ENCODE results near the gene CHRNE. TPM values are rescaled to one million over a fixed set of nuclear protein-coding genes. Genes with fewer than 3 reads are reported as not detected.
"Not testable (repeated sequence)": the region's sequence is repeated elsewhere in the genome, so short reads cannot be mapped to it uniquely, and the experiment has no call there.

Gene CHRNE
- total RNA-seq, 4 donors from 2014 or later: 0.53 to 5.2 (median 3.6) TPM

DNA sequence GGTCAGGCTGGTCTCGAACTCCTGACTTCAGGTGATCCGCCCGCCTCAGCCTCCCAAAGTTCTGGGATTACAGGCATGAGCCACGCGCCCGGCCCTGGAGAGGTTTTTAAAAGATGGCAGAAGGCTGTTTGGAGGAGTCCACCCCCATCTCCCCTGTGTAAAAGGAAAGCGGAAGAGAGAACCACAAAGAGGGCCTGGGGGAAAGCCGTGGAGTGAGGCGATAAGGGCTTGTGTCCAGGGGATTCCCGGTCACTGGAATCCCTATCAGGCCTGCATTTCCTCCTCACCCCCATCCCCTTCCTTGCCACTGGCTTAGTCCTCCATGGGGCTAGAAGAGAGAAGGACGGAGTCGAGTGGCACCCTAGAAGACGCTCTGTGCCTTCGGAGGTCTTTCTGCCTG, 29.1 kb upstream of the CHRNE start, which contains the start of gene GP1BA:
GP1BA (plus strand) TSS at position 315 of the 400 bp plus-strand sequence. CDS start 328 bp downstream, outside the sequence.
- TF ChIP-seq POLR2A (IDR thresholded peaks at IDR 0.05) (no peak), CTCF (IDR thresholded peaks at IDR 0.05) (no peak)
- 71 to 79% methylated on average over 14 of the region's 14 CpGs for WGBS, 2 donors
- DNase-seq (ENCODE audit: low spot score in 2 of 2): no peak
- H3K4me3 ChIP-seq (ENCODE audit: low read depth, poor library complexity, severe bottlenecking): no peak within 1 kb of the TSS
- intact Hi-C loops (cut with DNase I; ENCODE audit: low total_unique reads): no loop called here

GRCh38 chr17:4928881-4929280, 26.0 kb upstream of the CHRNE start:
- no peak for DNase-seq (ENCODE audit: low spot score in 2 of 2)
- H3K4me3 ChIP-seq (ENCODE audit: low read depth, poor library complexity, severe bottlenecking): no peak overlapping the region
- WGBS, 2 donors: 97 to 98% methylated on average over 18 of the region's 18 CpGs
- intact Hi-C loops (cut with DNase I; ENCODE audit: low total_unique reads): no loop called here
- no peak for TF ChIP-seq POLR2A (IDR thresholded peaks at IDR 0.05)
- TF ChIP-seq CTCF (IDR thresholded peaks at IDR 0.05): no peak

GRCh38 chr17:4926577-4927335, 23.9 kb upstream of the CHRNE start:
- intact Hi-C loops (cut with DNase I; ENCODE audit: low total_unique reads); DNase-seq (ENCODE audit: low spot score in 2 of 2); H3K4me3 ChIP-seq (ENCODE audit: low read depth, poor library complexity, severe bottlenecking): not testable (repeated sequence)
- WGBS, 2 donors: 85 to 86% methylated on average over 21 to 24 of the region's 24 CpGs

GRCh38 chr17:4921320-4921719, 18.4 kb upstream of the CHRNE start:
- intact Hi-C loops (cut with DNase I; ENCODE audit: low total_unique reads): no loop called here
- H3K4me3 ChIP-seq (ENCODE audit: low read depth, poor library complexity, severe bottlenecking): no peak overlapping the region
- TF ChIP-seq POLR2A (IDR thresholded peaks at IDR 0.05): no peak
- TF ChIP-seq CTCF (IDR thresholded peaks at IDR 0.05): no peak
- no peak for DNase-seq (ENCODE audit: low spot score in 2 of 2)
- 90 to 93% methylated on average over 4 of the region's 4 CpGs for WGBS, 2 donors

DNA sequence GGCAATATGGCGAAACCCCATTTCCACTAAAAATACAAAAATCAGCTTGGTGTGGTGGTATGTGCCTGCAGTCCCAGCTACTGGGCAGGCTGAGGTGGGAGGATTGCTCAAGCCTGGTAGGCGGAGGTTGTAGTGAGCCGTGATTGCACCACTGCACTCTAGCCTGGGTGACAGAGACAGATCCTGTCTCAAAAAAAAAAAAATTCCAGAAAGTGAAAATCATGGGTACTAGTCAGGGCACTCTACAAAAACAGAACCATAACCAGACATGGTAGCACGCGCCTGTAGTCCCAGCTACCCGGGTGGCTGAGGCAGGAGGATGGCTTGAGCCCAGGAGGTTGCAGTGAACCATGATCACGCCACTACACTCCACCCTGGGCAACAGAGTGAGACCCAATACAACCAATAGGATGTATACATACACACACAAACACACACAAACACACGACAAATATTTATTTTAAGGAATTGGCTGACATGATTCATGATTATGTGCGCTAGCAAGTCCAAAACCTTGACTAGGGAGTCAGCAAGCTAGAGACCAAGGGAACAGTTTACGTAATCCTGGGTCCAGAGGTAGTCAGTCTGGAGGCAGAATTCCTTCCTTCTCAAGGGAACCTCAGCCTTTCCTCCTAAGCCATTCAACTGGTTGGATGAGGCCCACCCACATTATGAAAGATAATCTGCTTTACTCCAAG, 17.6 kb upstream of the CHRNE start:
- intact Hi-C loops (cut with DNase I; ENCODE audit: low total_unique reads): no loop called here
- no peak for DNase-seq (ENCODE audit: low spot score in 2 of 2)
- WGBS, 2 donors: 69 to 79% methylated on average over 10 of the region's 10 CpGs
- TF ChIP-seq CTCF (IDR thresholded peaks at IDR 0.05): no peak
- TF ChIP-seq POLR2A (IDR thresholded peaks at IDR 0.05): no peak
- no peak overlapping the region for H3K4me3 ChIP-seq (ENCODE audit: low read depth, poor library complexity, severe bottlenecking)

GRCh38 chr17:4919511-4920047, 16.7 kb upstream of the CHRNE start:
- H3K4me3 ChIP-seq (ENCODE audit: low read depth, poor library complexity, severe bottlenecking): no peak overlapping the region
- DNase-seq (ENCODE audit: low spot score in 2 of 2): no peak
- intact Hi-C loops (cut with DNase I; ENCODE audit: low total_unique reads): no loop called here
- TF ChIP-seq CTCF (IDR thresholded peaks at IDR 0.05) (no peak), POLR2A (IDR thresholded peaks at IDR 0.05) (no peak)
- WGBS, 2 donors: 60 to 62% methylated on average over 8 of the region's 8 CpGs

GRCh38 chr17:4914551-4914950, 11.7 kb upstream of the CHRNE start:
- WGBS, 2 donors: 93% methylated on average over 4 of the region's 4 CpGs
- H3K4me3 ChIP-seq (ENCODE audit: low read depth, poor library complexity, severe bottlenecking); intact Hi-C loops (cut with DNase I; ENCODE audit: low total_unique reads); DNase-seq (ENCODE audit: low spot score in 2 of 2): not testable (repeated sequence)

All from lower leg skin (tissue), 4 donors.